Stimulated activated memory B cell treated with anti-CD40 and anti-IgM and Interleukin-4, amounts not matched to agents 10 μg/mL and 1 μg/mL and 100 μg/mL, for 72 hours (primary cell): ENCODE results near the gene CMPK1.
"Not testable (repeated sequence)": the region's sequence is repeated elsewhere in the genome, so short reads cannot be mapped to it uniquely, and the experiment has no call there.

Experiments
- ATAC-seq: fragments of 150-1000 bp; cut with Tn5 transposase; 2 replicates; pipeline ENCODE4 v1.10.0; 2021
- H3K27ac Mint-ChIP-seq: one replicate; pipeline ENCODE4 v1.8.0; 2022; ENCODE audit warnings: mild to moderate bottlenecking, mixed read lengths
- H3K27me3 Mint-ChIP-seq: one replicate; pipeline ENCODE4 v1.8.0; 2022; ENCODE audit warnings: mixed read lengths
- H3K36me3 Mint-ChIP-seq: one replicate; pipeline ENCODE4 v1.8.0; 2022; ENCODE audit warnings: mixed read lengths
- H3K4me1 Mint-ChIP-seq: one replicate; pipeline ENCODE4 v1.8.0; 2022; ENCODE audit warnings: mixed read lengths
- H3K4me3 Mint-ChIP-seq: one replicate; pipeline ENCODE4 v1.8.0; 2022; ENCODE audit warnings: mild to moderate bottlenecking, moderate library complexity, mixed read lengths
- H3K9me3 Mint-ChIP-seq: one replicate; pipeline ENCODE4 v1.8.0; 2022; ENCODE audit warnings: mixed read lengths

Gene CMPK1

GRCh38 chr1:47333578-47333921 lies at the start of gene CMPK1:
Gene CMPK1 (plus strand): TSS chr1:47333790. CDS start chr1:47333946, 156 bp downstream.
- Mint-ChIP-seq H3K4me1 (peaks cover 23% of the 10 kb centered on the region), H3K9me3 (no peaks in the 10 kb centered on the region), H3K4me3 (no peak within 1 kb of the TSS), H3K36me3 (no peaks in the 10 kb centered on the region), H3K27ac (no peak within 1 kb of the TSS), H3K27me3 (no peaks in the 10 kb centered on the region)
- peak; percentile 91 for ATAC-seq

GRCh38 chr1:47288116-47288515 lies 45.5 kb upstream of the CMPK1 start:
- ATAC-seq, H3K9me3 Mint-ChIP-seq, H3K27ac Mint-ChIP-seq, H3K27me3 Mint-ChIP-seq, H3K36me3 Mint-ChIP-seq: not testable (repeated sequence)
- Mint-ChIP-seq H3K4me1 (peaks cover 11% of the 10 kb centered on the region), H3K4me3 (peak overlapping the region; percentile 18)

- not testable (repeated sequence) for H3K36me3 Mint-ChIP-seq, ATAC-seq, H3K9me3 Mint-ChIP-seq, H3K27ac Mint-ChIP-seq, H3K4me1 Mint-ChIP-seq, H3K4me3 Mint-ChIP-seq, H3K27me3 Mint-ChIP-seq
Measured at GRCh38 chr1:47294863-47295262, 38.7 kb upstream of the CMPK1 start.

- no peak for ATAC-seq
- Mint-ChIP-seq H3K4me1 (peaks cover 5% of the 10 kb centered on the region), H3K27ac (no peak overlapping the region), H3K9me3 (no peaks in the 10 kb centered on the region), H3K36me3 (peaks cover 2% of the 10 kb centered on the region), H3K27me3 (no peaks in the 10 kb centered on the region), H3K4me3 (no peak overlapping the region)
Measured at GRCh38 chr1:47295579-47295978, 38.0 kb upstream of the CMPK1 start.

GRCh38 chr1:47298025-47298699 lies 35.4 kb upstream of the CMPK1 start:
- H3K27ac Mint-ChIP-seq = no peak overlapping the region
- ATAC-seq = no peak
- H3K9me3 Mint-ChIP-seq = no peaks in the 10 kb centered on the region
- no peaks in the 10 kb centered on the region for H3K4me1 Mint-ChIP-seq
- no peaks in the 10 kb centered on the region for H3K27me3 Mint-ChIP-seq
- peaks cover 17% of the 10 kb centered on the region for H3K36me3 Mint-ChIP-seq
- H3K4me3 Mint-ChIP-seq = no peak overlapping the region

- Mint-ChIP-seq H3K9me3 (no peaks in the 10 kb centered on the region), H3K36me3 (peaks cover 31% of the 10 kb centered on the region), H3K4me1 (no peaks in the 10 kb centered on the region), H3K27me3 (no peaks in the 10 kb centered on the region), H3K4me3 (no peak overlapping the region), H3K27ac (no peak overlapping the region)
- ATAC-seq = no peak
Measured at GRCh38 chr1:47302472-47302871, 31.1 kb upstream of the CMPK1 start.

- no peak overlapping the region for H3K4me3 Mint-ChIP-seq
- peaks cover 12% of the 10 kb centered on the region for H3K36me3 Mint-ChIP-seq
- H3K4me1 Mint-ChIP-seq = peaks cover 16% of the 10 kb centered on the region
- no peaks in the 10 kb centered on the region for H3K27me3 Mint-ChIP-seq
- no peak for ATAC-seq
- no peak overlapping the region for H3K27ac Mint-ChIP-seq
- H3K9me3 Mint-ChIP-seq = no peaks in the 10 kb centered on the region
Measured at GRCh38 chr1:47309427-47309826, 24.2 kb upstream of the CMPK1 start.

- ATAC-seq = peak; percentile 99
- Mint-ChIP-seq H3K9me3 (no peaks in the 10 kb centered on the region), H3K4me3 (peak within 1 kb of the TSS; percentile 94), H3K27ac (peak within 1 kb of the TSS; percentile 94), H3K27me3 (no peaks in the 10 kb centered on the region), H3K36me3 (no peaks in the 10 kb centered on the region), H3K4me1 (peaks cover 16% of the 10 kb centered on the region)
Measured at GRCh38 chr1:47313915-47314664, 19.5 kb upstream of the CMPK1 start, which contains the start of gene STIL. Gene STIL (minus strand): TSS chr1:47314147. CDS start chr1:47310319, 3,828 bp downstream.

- H3K4me1 Mint-ChIP-seq = peaks cover 13% of the 10 kb centered on the region
- no peak overlapping the region for H3K27ac Mint-ChIP-seq
- no peak for ATAC-seq
- no peaks in the 10 kb centered on the region for H3K27me3 Mint-ChIP-seq
- H3K36me3 Mint-ChIP-seq = no peaks in the 10 kb centered on the region
- no peak overlapping the region for H3K4me3 Mint-ChIP-seq
- no peaks in the 10 kb centered on the region for H3K9me3 Mint-ChIP-seq
Measured at GRCh38 chr1:47317841-47318240, 15.7 kb upstream of the CMPK1 start.

- ATAC-seq, H3K27ac Mint-ChIP-seq, H3K4me1 Mint-ChIP-seq, H3K4me3 Mint-ChIP-seq, H3K9me3 Mint-ChIP-seq, H3K36me3 Mint-ChIP-seq, H3K27me3 Mint-ChIP-seq: not testable (repeated sequence)
Measured at GRCh38 chr1:47319968-47320367, 13.6 kb upstream of the CMPK1 start.

GRCh38 chr1:47323599-47324031 lies 10.0 kb upstream of the CMPK1 start:
- ATAC-seq = no peak
- Mint-ChIP-seq H3K9me3 (no peaks in the 10 kb centered on the region), H3K27ac (no peak overlapping the region), H3K4me3 (no peak overlapping the region), H3K4me1 (no peaks in the 10 kb centered on the region), H3K36me3 (no peaks in the 10 kb centered on the region), H3K27me3 (no peaks in the 10 kb centered on the region)

GRCh38 chr1:47324682-47325081 lies 8.9 kb upstream of the CMPK1 start:
- no peak overlapping the region for H3K27ac Mint-ChIP-seq
- H3K4me3 Mint-ChIP-seq = no peak overlapping the region
- H3K9me3 Mint-ChIP-seq = no peaks in the 10 kb centered on the region
- ATAC-seq = no peak
- no peaks in the 10 kb centered on the region for H3K4me1 Mint-ChIP-seq
- no peaks in the 10 kb centered on the region for H3K36me3 Mint-ChIP-seq
- no peaks in the 10 kb centered on the region for H3K27me3 Mint-ChIP-seq

- no peaks in the 10 kb centered on the region for H3K4me1 Mint-ChIP-seq
- no peaks in the 10 kb centered on the region for H3K36me3 Mint-ChIP-seq
- H3K27ac Mint-ChIP-seq = no peak overlapping the region
- no peak overlapping the region for H3K4me3 Mint-ChIP-seq
- H3K9me3 Mint-ChIP-seq = no peaks in the 10 kb centered on the region
- ATAC-seq = no peak
- no peaks in the 10 kb centered on the region for H3K27me3 Mint-ChIP-seq
Measured at GRCh38 chr1:47325528-47325927, 8.1 kb upstream of the CMPK1 start.

- no peaks in the 10 kb centered on the region for H3K27me3 Mint-ChIP-seq
- no peak overlapping the region for H3K27ac Mint-ChIP-seq
- no peaks in the 10 kb centered on the region for H3K9me3 Mint-ChIP-seq
- H3K36me3 Mint-ChIP-seq = no peaks in the 10 kb centered on the region
- H3K4me1 Mint-ChIP-seq = no peaks in the 10 kb centered on the region
- no peak overlapping the region for H3K4me3 Mint-ChIP-seq
- no peak for ATAC-seq
Measured at GRCh38 chr1:47326271-47326670, 7.3 kb upstream of the CMPK1 start.

GRCh38 chr1:47328992-47329391 lies 4.6 kb upstream of the CMPK1 start:
- no peak overlapping the region for H3K27ac Mint-ChIP-seq
- H3K4me1 Mint-ChIP-seq = no peaks in the 10 kb centered on the region
- H3K36me3 Mint-ChIP-seq = no peaks in the 10 kb centered on the region
- ATAC-seq = no peak
- no peaks in the 10 kb centered on the region for H3K27me3 Mint-ChIP-seq
- no peaks in the 10 kb centered on the region for H3K9me3 Mint-ChIP-seq
- no peak overlapping the region for H3K4me3 Mint-ChIP-seq

GRCh38 chr1:47330212-47330611 lies 3.4 kb upstream of the CMPK1 start:
- H3K4me1 Mint-ChIP-seq = peaks cover 7% of the 10 kb centered on the region
- ATAC-seq = no peak
- no peak overlapping the region for H3K4me3 Mint-ChIP-seq
- H3K9me3 Mint-ChIP-seq = no peaks in the 10 kb centered on the region
- H3K27me3 Mint-ChIP-seq = no peaks in the 10 kb centered on the region
- H3K27ac Mint-ChIP-seq = no peak overlapping the region
- no peaks in the 10 kb centered on the region for H3K36me3 Mint-ChIP-seq
